H9 (cell line): Measurements from ENCODE around the gene ZNF618. TPM values are rescaled to one million over a fixed set of nuclear protein-coding genes. Genes with fewer than 3 reads are reported as not detected.

ENCODE experiments used
- DNase-seq: peaks from one replicate; pipeline ENCODE4 v3.0.0-alpha.2; 2017
- H2AFZ ChIP-seq: one replicate; pipeline ENCODE4 v1.6.1; 2013; ENCODE audit warnings: mild to moderate bottlenecking, low read length, control low read depth, moderate library complexity
- H2AK5ac ChIP-seq: 2 replicates; pipeline ENCODE4 v1.6.1; 2013; ENCODE audit warnings: low read length, control low read depth, mixed read lengths; ENCODE audit not compliant: insufficient read length
- H2BK120ac ChIP-seq: one replicate; pipeline ENCODE4 v1.6.1; 2013; ENCODE audit warnings: low read depth, mild to moderate bottlenecking, low read length, control low read depth, inconsistent platforms; ENCODE audit not compliant: poor library complexity, severe bottlenecking
- H2BK12ac ChIP-seq: 2 replicates; pipeline ENCODE4 v1.6.1; 2013; ENCODE audit warnings: low read length, control low read depth, mixed read lengths, low read depth; ENCODE audit not compliant: insufficient read length
- H2BK15ac ChIP-seq: 2 replicates; pipeline ENCODE4 v1.6.1; 2013; ENCODE audit warnings: low read depth, low read length, control low read depth
- H2BK20ac ChIP-seq: one replicate; pipeline ENCODE4 v1.6.1; 2013; ENCODE audit warnings: low read depth, mild to moderate bottlenecking, low read length, control low read depth, inconsistent platforms; ENCODE audit not compliant: poor library complexity, severe bottlenecking
- H2BK5ac ChIP-seq: 2 replicates; pipeline ENCODE4 v1.6.1; 2013; ENCODE audit warnings: low read length, control low read depth, mixed read lengths; ENCODE audit not compliant: insufficient read length
- H3K14ac ChIP-seq: 2 replicates; pipeline ENCODE4 v1.6.1; 2013; ENCODE audit warnings: low read length, control low read depth; ENCODE audit not compliant: insufficient read depth
- H3K18ac ChIP-seq: 2 replicates; pipeline ENCODE4 v1.6.1; 2013; ENCODE audit warnings: low read depth, mild to moderate bottlenecking, mixed read lengths, low read length, control low read depth; ENCODE audit not compliant: insufficient read length
- H3K23ac ChIP-seq: 2 replicates; pipeline ENCODE4 v1.6.1; 2013; ENCODE audit warnings: low read length, control low read depth, mixed read lengths, low read depth; ENCODE audit not compliant: insufficient read length
- H3K23me2 ChIP-seq: 2 replicates; pipeline ENCODE4 v1.6.1; 2013; ENCODE audit warnings: low read depth, mild to moderate bottlenecking, mixed read lengths, low read length, control low read depth; ENCODE audit not compliant: insufficient read length, poor library complexity, severe bottlenecking
- H3K27ac ChIP-seq: 2 replicates; pipeline ENCODE4 v1.5.1; 2013; ENCODE audit warnings: low read length, control low read depth, mixed read lengths, low read depth; ENCODE audit not compliant: insufficient read length
- H3K27me3 ChIP-seq: 2 replicates; pipeline ENCODE4 v1.6.1; 2013; ENCODE audit warnings: low read length, control low read depth, inconsistent platforms; ENCODE audit not compliant: insufficient read depth
- H3K4ac ChIP-seq: 2 replicates; pipeline ENCODE4 v1.6.1; 2013; ENCODE audit warnings: low read depth, mild to moderate bottlenecking, control low read depth, inconsistent platforms, low read length, moderate library complexity
- H3K4me1 ChIP-seq: 2 replicates; pipeline ENCODE4 v1.6.1; 2013; ENCODE audit warnings: low read length, control low read depth, inconsistent platforms; ENCODE audit not compliant: insufficient read depth
- H3K4me2 ChIP-seq: 2 replicates; pipeline ENCODE4 v1.6.1; 2013; ENCODE audit warnings: low read length, control low read depth, mixed read lengths; ENCODE audit not compliant: insufficient read length, insufficient read depth
- H3K56ac ChIP-seq: 2 replicates; pipeline ENCODE4 v1.6.1; 2013; ENCODE audit warnings: low read depth, mild to moderate bottlenecking, mixed read lengths, low read length, control low read depth; ENCODE audit not compliant: insufficient read length
- H3K79me1 ChIP-seq: 2 replicates; pipeline ENCODE4 v1.6.1; 2013; ENCODE audit warnings: low read depth, mild to moderate bottlenecking, moderate library complexity, low read length, control low read depth, inconsistent platforms; ENCODE audit not compliant: insufficient read depth, poor library complexity, severe bottlenecking
- H3K79me2 ChIP-seq: 2 replicates; pipeline ENCODE4 v1.6.1; 2013; ENCODE audit warnings: low read length, control low read depth, inconsistent platforms; ENCODE audit not compliant: insufficient read depth
- H3K9ac ChIP-seq: 2 replicates; pipeline ENCODE4 v1.6.1; 2013; ENCODE audit warnings: low read length, control low read depth, mixed read lengths; ENCODE audit not compliant: insufficient read length; ENCODE audit errors: extremely low read depth
- H3K9me3 ChIP-seq: one replicate; pipeline ENCODE4 v1.6.1; 2013; ENCODE audit warnings: low read depth, low read length, inconsistent platforms; ENCODE audit not compliant: control insufficient read depth
- H3T11ph ChIP-seq: one replicate; pipeline ENCODE4 v1.6.1; 2013; ENCODE audit warnings: mild to moderate bottlenecking, low read length, control low read depth, inconsistent platforms
- H4K20me1 ChIP-seq: one replicate; pipeline ENCODE4 v1.6.1; 2013; ENCODE audit not compliant: control insufficient read depth, insufficient read length, insufficient read depth
- H4K5ac ChIP-seq: 2 replicates; pipeline ENCODE4 v1.6.1; 2013; ENCODE audit warnings: low read depth, mild to moderate bottlenecking, mixed read lengths, low read length, control low read depth; ENCODE audit not compliant: insufficient read length
- H4K8ac ChIP-seq: replicated peaks from 2 replicates; pipeline ENCODE4 v1.6.1; 2013; ENCODE audit warnings: low read length, control low read depth, mixed read lengths, low read depth; ENCODE audit not compliant: insufficient read length
- H4K91ac ChIP-seq: 2 replicates; pipeline ENCODE4 v1.6.1; 2013; ENCODE audit warnings: low read depth, mild to moderate bottlenecking, moderate library complexity, mixed read lengths, low read length, control low read depth; ENCODE audit not compliant: insufficient read length
- H3K27ac Mint-ChIP-seq, 3 experiments: 2 replicates in 2 of 3; 3 replicates in 1 of 3; pipeline ENCODE4 v1.8.0; 2020 to 2021; ENCODE audit warnings: mixed read lengths in 3 of 3, mild to moderate bottlenecking in 1 of 3, moderate library complexity in 1 of 3
- H3K27me3 Mint-ChIP-seq: 2 replicates; pipeline ENCODE4 v1.8.0; 2021; ENCODE audit warnings: low read depth, mild to moderate bottlenecking, moderate library complexity, mixed read lengths
- H3K36me3 Mint-ChIP-seq, 3 experiments: 2 replicates in 2 of 3; 3 replicates in 1 of 3; pipeline ENCODE4 v1.8.0; 2020 to 2021; ENCODE audit warnings: low read depth in 3 of 3, mixed read lengths in 3 of 3; ENCODE audit not compliant: insufficient read depth in 1 of 3
- H3K4me1 Mint-ChIP-seq, 2 experiments: 2 replicates each; pipeline ENCODE4 v1.8.0; 2020; ENCODE audit warnings: mixed read lengths in 2 of 2
- H3K4me3 Mint-ChIP-seq, 2 experiments: 2 replicates in 1 of 2; 3 replicates in 1 of 2; pipeline ENCODE4 v1.8.0; 2020 to 2021; ENCODE audit warnings: mild to moderate bottlenecking in 2 of 2, mixed read lengths in 2 of 2, moderate library complexity in 1 of 2
- H3K9me3 Mint-ChIP-seq, 2 experiments: 2 replicates in 1 of 2; 3 replicates in 1 of 2; pipeline ENCODE4 v1.8.0; 2020; ENCODE audit warnings: mild to moderate bottlenecking in 2 of 2, mixed read lengths in 2 of 2, moderate library complexity in 1 of 2
- CTCF ChIP-seq: fragments of 200-600 bp; sonication (generic); conservative IDR thresholded peaks from 3 replicates; pipeline ENCODE4 v1.8.0; 2021; ENCODE audit warnings: antibody characterized with exemption, mild to moderate bottlenecking
- total RNA-seq: library from RNA; stranded (reverse); gene quantifications from 2 replicates; pipeline ENCODE4 v1.2.1, GENCODE V29; 2021

Gene ZNF618
- total RNA-seq, 1 experiment from 2014 or later, result 13.6 TPM

GRCh38 chr9:114102484-114102883 is 226.4 kb downstream of the ZNF618 start:
- no peak overlapping the region for H3K18ac ChIP-seq
- 0 out of 2 replicates have a peak, but pooled peaks cover 2% of the 10 kb centered on the region for H3K4me1 ChIP-seq
- H2BK20ac ChIP-seq, result no peak overlapping the region
- H3K79me1 ChIP-seq, result no peaks in the 10 kb centered on the region
- H2BK15ac ChIP-seq, result no peak overlapping the region
- no peak overlapping the region for H2BK120ac ChIP-seq
- H3K4ac ChIP-seq, result no peak overlapping the region
- H4K91ac ChIP-seq, result no peak overlapping the region
- H3K56ac ChIP-seq, result no peak overlapping the region
- peaks cover 78% of the 10 kb centered on the region for H3K27me3 Mint-ChIP-seq
- no peak for DNase-seq
- H4K20me1 ChIP-seq, result no peaks in the 10 kb centered on the region
- H3K4me1 Mint-ChIP-seq, result peaks cover 8 to 18% of the 10 kb centered on the region in 2 experiments
- no peak overlapping the region for H4K5ac ChIP-seq
- no peak overlapping the region for H3K4me2 ChIP-seq
- peaks cover 2 to 4% (median 3%) of the 10 kb centered on the region in 3 experiments; a peak in 4 of 7 replicates for H3K36me3 Mint-ChIP-seq
- no peak for TF ChIP-seq CTCF
- no peak overlapping the region for H3K14ac ChIP-seq
- no peak overlapping the region for H3K27ac Mint-ChIP-seq
- peaks cover 2% of the 10 kb centered on the region; the same call in 1 of the 2 replicates for H3K27me3 ChIP-seq
- H2BK12ac ChIP-seq, result no peak overlapping the region
- no peak overlapping the region for H3K9ac ChIP-seq
- H3K4me3 Mint-ChIP-seq, result no peak overlapping the region
- H4K8ac ChIP-seq, result no peak overlapping the region
- no peak overlapping the region for H2AK5ac ChIP-seq
- H2AFZ ChIP-seq, result no peak overlapping the region
- H3K9me3 ChIP-seq, result no peaks in the 10 kb centered on the region
- no peak overlapping the region for H3K23ac ChIP-seq
- H3K9me3 Mint-ChIP-seq, result peaks cover 12% of the 10 kb centered on the region in 2 experiments
- no peak overlapping the region for H3T11ph ChIP-seq
- H3K23me2 ChIP-seq, result peaks cover 7% of the 10 kb centered on the region
- no peak overlapping the region for H2BK5ac ChIP-seq
- H3K27ac ChIP-seq, result no peak overlapping the region
- no peaks in the 10 kb centered on the region for H3K79me2 ChIP-seq
